Activated T-cell treated with anti-CD3 and anti-CD28 coated beads, Interleukin-2, amount 50 U/mL, for 4 hours (primary cell): Measurements from ENCODE around the gene TMBIM4. TPM values are rescaled to one million over a fixed set of nuclear protein-coding genes. Genes with fewer than 3 reads are reported as not detected.
"Not testable (repeated sequence)": the region's sequence is repeated elsewhere in the genome, so short reads cannot be mapped to it uniquely, and the experiment has no call there.

Experiments
- ATAC-seq, 2 donors: fragments of 200-7000 bp; cut with Tn5 transposase; one replicate each; pipeline ENCODE4 v1.10.0; 2021
- DNase-seq: peaks from one replicate; pipeline ENCODE4 v3.0.0-alpha.2; 2020
- H3K27me3 Mint-ChIP-seq: one replicate; pipeline ENCODE4 v1.8.0; 2021; ENCODE audit warnings: low read depth, mixed read lengths
- H3K36me3 Mint-ChIP-seq: one replicate; pipeline ENCODE4 v1.8.0; 2022; ENCODE audit warnings: mixed read lengths; ENCODE audit not compliant: insufficient read depth
- H3K4me1 Mint-ChIP-seq: one replicate; pipeline ENCODE4 v1.8.0; 2021; ENCODE audit warnings: low read depth, mixed read lengths
- H3K4me3 Mint-ChIP-seq: one replicate; pipeline ENCODE4 v1.8.0; 2021; ENCODE audit warnings: mild to moderate bottlenecking, moderate library complexity, mixed read lengths
- H3K9me3 Mint-ChIP-seq: one replicate; pipeline ENCODE4 v1.8.0; 2021; ENCODE audit warnings: mixed read lengths
- total RNA-seq, 3 donors: library from RNA; stranded (reverse); gene quantifications; one replicate each; pipeline ENCODE4 v1.2.1, GENCODE V29; 2021

TMBIM4 gene
- total RNA-seq, 3 donors from 2014 or later: 69.9 to 86.1 (median 78.2) TPM

GRCh38 chr12:66190519-66191370 lies 20.9 kb upstream of the TMBIM4 start:
- peaks cover 15% of the 10 kb centered on the region for H3K4me1 Mint-ChIP-seq
- H3K4me3 Mint-ChIP-seq: peak overlapping the region; percentile 14
- H3K36me3 Mint-ChIP-seq: no peaks in the 10 kb centered on the region
- ATAC-seq (no peak), DNase-seq (no peak)
- H3K27me3 Mint-ChIP-seq: peaks cover 62% of the 10 kb centered on the region
- H3K9me3 Mint-ChIP-seq: peaks cover 3% of the 10 kb centered on the region

- DNase-seq (no peak), ATAC-seq (no peak)
- peaks cover 15% of the 10 kb centered on the region for H3K4me1 Mint-ChIP-seq
- peaks cover 3% of the 10 kb centered on the region for H3K9me3 Mint-ChIP-seq
- no peaks in the 10 kb centered on the region for H3K36me3 Mint-ChIP-seq
- peaks cover 60% of the 10 kb centered on the region for H3K27me3 Mint-ChIP-seq
- no peak overlapping the region for H3K4me3 Mint-ChIP-seq
Measured at GRCh38 chr12:66189889-66190288, 20.1 kb upstream of the TMBIM4 start.

GRCh38 chr12:66189486-66189843 lies 19.7 kb upstream of the TMBIM4 start:
- peaks cover 7% of the 10 kb centered on the region for H3K9me3 Mint-ChIP-seq
- peaks cover 15% of the 10 kb centered on the region for H3K4me1 Mint-ChIP-seq
- peaks cover 62% of the 10 kb centered on the region for H3K27me3 Mint-ChIP-seq
- DNase-seq: no peak
- H3K4me3 Mint-ChIP-seq: peak overlapping the region; percentile 45
- no peak for ATAC-seq
- H3K36me3 Mint-ChIP-seq: peaks cover 2% of the 10 kb centered on the region

- Mint-ChIP-seq H3K36me3 (peaks cover 4% of the 10 kb centered on the region), H3K9me3 (peaks cover 9% of the 10 kb centered on the region), H3K27me3 (peaks cover 64% of the 10 kb centered on the region), H3K4me1 (peaks cover 15% of the 10 kb centered on the region), H3K4me3 (peak within 1 kb of the TSS; percentile 74)
- no peak for DNase-seq
- ATAC-seq: peak; percentile 82 to 83
Measured at GRCh38 chr12:66188584-66189485, 19.0 kb upstream of the TMBIM4 start, which contains the start of gene IRAK3. Gene IRAK3, plus strand, starts transcription at chr12:66189214. Its CDS starts 86 bp downstream, at chr12:66189300.

- peak overlapping the region; percentile 13 for H3K4me3 Mint-ChIP-seq
Measured at GRCh38 chr12:66187821-66188220, 18.0 kb upstream of the TMBIM4 start.

GRCh38 chr12:66187036-66187435 lies 17.2 kb upstream of the TMBIM4 start:
- peaks cover 4% of the 10 kb centered on the region for H3K36me3 Mint-ChIP-seq
- no peak overlapping the region for H3K4me3 Mint-ChIP-seq
- ATAC-seq (no peak), DNase-seq (no peak)
- peaks cover 9% of the 10 kb centered on the region for H3K9me3 Mint-ChIP-seq
- peaks cover 15% of the 10 kb centered on the region for H3K4me1 Mint-ChIP-seq
- peaks cover 69% of the 10 kb centered on the region for H3K27me3 Mint-ChIP-seq

More at GRCh38 chr12:66187821-66188220, 18.0 kb upstream of the TMBIM4 start:
- Mint-ChIP-seq H3K9me3 (peaks cover 9% of the 10 kb centered on the region), H3K27me3 (peaks cover 63% of the 10 kb centered on the region), H3K4me1 (peaks cover 15% of the 10 kb centered on the region), H3K36me3 (peaks cover 4% of the 10 kb centered on the region)
- ATAC-seq (no peak), DNase-seq (no peak)

GRCh38 chr12:66184822-66185221 lies 15.0 kb upstream of the TMBIM4 start:
- H3K27me3 Mint-ChIP-seq: peaks cover 51% of the 10 kb centered on the region
- DNase-seq, H3K4me3 Mint-ChIP-seq, H3K36me3 Mint-ChIP-seq, ATAC-seq, H3K9me3 Mint-ChIP-seq: not testable (repeated sequence)
- H3K4me1 Mint-ChIP-seq: peaks cover 10% of the 10 kb centered on the region

- no peak overlapping the region for H3K4me3 Mint-ChIP-seq
- DNase-seq (no peak), ATAC-seq (no peak)
- H3K4me1 Mint-ChIP-seq: peaks cover 5% of the 10 kb centered on the region
- peaks cover 37% of the 10 kb centered on the region for H3K27me3 Mint-ChIP-seq
- H3K9me3 Mint-ChIP-seq: peaks cover 9% of the 10 kb centered on the region
- peaks cover 4% of the 10 kb centered on the region for H3K36me3 Mint-ChIP-seq
Measured at GRCh38 chr12:66182956-66183355, 13.2 kb upstream of the TMBIM4 start.

GRCh38 chr12:66176105-66176900 lies 6.5 kb upstream of the TMBIM4 start:
- Mint-ChIP-seq H3K4me3 (no peak overlapping the region), H3K4me1 (no peaks in the 10 kb centered on the region), H3K9me3 (no peaks in the 10 kb centered on the region), H3K36me3 (no peaks in the 10 kb centered on the region), H3K27me3 (peaks cover 6% of the 10 kb centered on the region)
- ATAC-seq (no peak), DNase-seq (no peak)

- not testable (repeated sequence) for H3K4me1 Mint-ChIP-seq, H3K4me3 Mint-ChIP-seq, H3K9me3 Mint-ChIP-seq, ATAC-seq, DNase-seq, H3K36me3 Mint-ChIP-seq, H3K27me3 Mint-ChIP-seq
Measured at GRCh38 chr12:66174391-66175325, 4.9 kb upstream of the TMBIM4 start.

GRCh38 chr12:66170606-66171005 lies 810 bp upstream of the TMBIM4 start:
- peaks cover 37% of the 10 kb centered on the region for H3K4me1 Mint-ChIP-seq

GRCh38 chr12:66168410-66168809 lies 1.4 kb downstream of the TMBIM4 start:
- H3K9me3 Mint-ChIP-seq: peaks cover 5% of the 10 kb centered on the region
- H3K36me3 Mint-ChIP-seq: peaks cover 32% of the 10 kb centered on the region
- DNase-seq (no peak), ATAC-seq (no peak)
- H3K27me3 Mint-ChIP-seq: no peaks in the 10 kb centered on the region
- H3K4me3 Mint-ChIP-seq: peak overlapping the region; percentile 94
- H3K4me1 Mint-ChIP-seq: peaks cover 55% of the 10 kb centered on the region

More at GRCh38 chr12:66170606-66171005, 810 bp upstream of the TMBIM4 start:
- DNase-seq: no peak
- peak overlapping the region; percentile 94 for H3K4me3 Mint-ChIP-seq
- H3K27me3 Mint-ChIP-seq: peaks cover 3% of the 10 kb centered on the region
- peaks cover 20% of the 10 kb centered on the region for H3K36me3 Mint-ChIP-seq
- no peak for ATAC-seq
- H3K9me3 Mint-ChIP-seq: no peaks in the 10 kb centered on the region

- H3K4me3 Mint-ChIP-seq: no peak overlapping the region
- ATAC-seq: no peak
Measured at GRCh38 chr12:66166561-66166960, 3.2 kb downstream of the TMBIM4 start.

More at GRCh38 chr12:66166561-66166960, 3.2 kb downstream of the TMBIM4 start:
- Mint-ChIP-seq H3K4me1 (peaks cover 66% of the 10 kb centered on the region), H3K36me3 (peaks cover 39% of the 10 kb centered on the region), H3K27me3 (no peaks in the 10 kb centered on the region), H3K9me3 (peaks cover 5% of the 10 kb centered on the region)
- DNase-seq: no peak
